GM12892 (cell line): Measurements from ENCODE around the gene GPR132.

Experiments used
- POLR2A ChIP-seq: IDR thresholded peaks from 2 replicates; pipeline ENCODE4 v1.6.1; 2011; ENCODE audit warnings: low read depth, low read length, control low read depth
- TAF1 ChIP-seq: IDR thresholded peaks from 2 replicates; pipeline ENCODE4 v1.6.1; 2011; ENCODE audit warnings: low read depth, mild to moderate bottlenecking, control low read depth, low read length, borderline replicate concordance

- TF ChIP-seq TAF1, result no peak
- TF ChIP-seq POLR2A, result peak; percentile 49; the same call in 1 of the 2 replicates
These were observed 17.8 kb downstream of the GPR132 start for GRCh38 chr14:105047283-105048016.
